T-helper 17 cell (primary cell): ENCODE data around the gene RASGRF2. TPM values are rescaled to one million over a fixed set of nuclear protein-coding genes. Genes with fewer than 3 reads are reported as not detected.

ENCODE experiments used
- ATAC-seq: fragments of 150-1000 bp; cut with Tn5 transposase; 2 replicates; pipeline ENCODE4 v1.10.0; 2021; ENCODE audit warnings: mild to moderate bottlenecking, moderate library complexity
- DNase-seq, 3 donors: peaks; one replicate each; pipeline versions ENCODE4 v3.0.0 to v3.0.0-alpha.2; 2020 to 2021
- H3K9me3 ChIP-seq: one replicate; pipeline ENCODE4 v1.7.0; 2013; ENCODE audit warnings: low read length, mild to moderate bottlenecking; ENCODE audit not compliant: control insufficient read depth, poor library complexity, severe bottlenecking
- H3K27ac Mint-ChIP-seq: one replicate; pipeline ENCODE4 v1.8.0; 2022; ENCODE audit warnings: mild to moderate bottlenecking, moderate library complexity, mixed read lengths
- H3K27me3 Mint-ChIP-seq: one replicate; pipeline ENCODE4 v1.8.0; 2022; ENCODE audit warnings: mixed read lengths
- H3K36me3 Mint-ChIP-seq: one replicate; pipeline ENCODE4 v1.8.0; 2022; ENCODE audit warnings: low read depth, mixed read lengths
- H3K4me1 Mint-ChIP-seq: one replicate; pipeline ENCODE4 v1.8.0; 2022; ENCODE audit warnings: mild to moderate bottlenecking, mixed read lengths
- H3K4me3 Mint-ChIP-seq: one replicate; pipeline ENCODE4 v1.8.0; 2022; ENCODE audit warnings: mild to moderate bottlenecking, moderate library complexity, mixed read lengths
- total RNA-seq, 4 donors: library from RNA in 2 of 4; stranded (reverse) in 2 of 4; gene quantifications; one replicate each; pipeline ENCODE4 v1.2.3 and lab custom pipeline; 2022 to 2026

RASGRF2 gene
- total RNA-seq, 2 donors from 2014 or later = 21.3 to 32.3 TPM

GRCh38 chr5:81154725-81155124, 194.6 kb downstream of the RASGRF2 start:
- ATAC-seq (no peak), DNase-seq (no peak)
- Mint-ChIP-seq H3K27me3 (no peaks in the 10 kb centered on the region), H3K4me3 (no peak overlapping the region), H3K4me1 (peaks cover 3% of the 10 kb centered on the region), H3K36me3 (peaks cover 5% of the 10 kb centered on the region), H3K27ac (no peak overlapping the region)
- H3K9me3 ChIP-seq = peaks cover 3% of the 10 kb centered on the region

GRCh38 chr5:81156732-81157131, 196.6 kb downstream of the RASGRF2 start:
- H3K4me1 Mint-ChIP-seq = peaks cover 3% of the 10 kb centered on the region
- H3K4me3 Mint-ChIP-seq = no peak overlapping the region
- H3K36me3 Mint-ChIP-seq = peaks cover 2% of the 10 kb centered on the region
- DNase-seq (no peak), ATAC-seq (no peak)
- H3K9me3 ChIP-seq = peaks cover 3% of the 10 kb centered on the region
- H3K27ac Mint-ChIP-seq = no peak overlapping the region
- no peaks in the 10 kb centered on the region for H3K27me3 Mint-ChIP-seq

GRCh38 chr5:81161012-81161601, 200.9 kb downstream of the RASGRF2 start:
- H3K9me3 ChIP-seq = no peaks in the 10 kb centered on the region
- DNase-seq = no peak
- H3K4me1 Mint-ChIP-seq = peaks cover 10% of the 10 kb centered on the region
- no peaks in the 10 kb centered on the region for H3K27me3 Mint-ChIP-seq
- no peak overlapping the region for H3K4me3 Mint-ChIP-seq
- no peak for ATAC-seq
- H3K27ac Mint-ChIP-seq = no peak overlapping the region
- no peaks in the 10 kb centered on the region for H3K36me3 Mint-ChIP-seq

GRCh38 chr5:81162501-81162900, 202.3 kb downstream of the RASGRF2 start:
- Mint-ChIP-seq H3K4me1 (peaks cover 12% of the 10 kb centered on the region), H3K27ac (no peak overlapping the region), H3K27me3 (no peaks in the 10 kb centered on the region)

GRCh38 chr5:81163651-81164050, 203.5 kb downstream of the RASGRF2 start:
- DNase-seq (no peak), ATAC-seq (no peak)
- no peaks in the 10 kb centered on the region for H3K27me3 Mint-ChIP-seq
- H3K4me3 Mint-ChIP-seq = no peak overlapping the region
- no peak overlapping the region for H3K27ac Mint-ChIP-seq
- H3K4me1 Mint-ChIP-seq = peaks cover 14% of the 10 kb centered on the region
- H3K9me3 ChIP-seq = no peaks in the 10 kb centered on the region
- peaks cover 5% of the 10 kb centered on the region for H3K36me3 Mint-ChIP-seq

More at GRCh38 chr5:81162501-81162900, 202.3 kb downstream of the RASGRF2 start:
- DNase-seq (no peak), ATAC-seq (no peak)
- H3K36me3 Mint-ChIP-seq = no peaks in the 10 kb centered on the region
- H3K9me3 ChIP-seq = no peaks in the 10 kb centered on the region
- no peak overlapping the region for H3K4me3 Mint-ChIP-seq

GRCh38 chr5:81164476-81164875, 204.3 kb downstream of the RASGRF2 start:
- no peaks in the 10 kb centered on the region for H3K9me3 ChIP-seq
- peak overlapping the region; percentile 59 for H3K27ac Mint-ChIP-seq
- H3K36me3 Mint-ChIP-seq = peaks cover 8% of the 10 kb centered on the region
- no peak overlapping the region for H3K4me3 Mint-ChIP-seq
- peaks cover 15% of the 10 kb centered on the region for H3K4me1 Mint-ChIP-seq
- no peak for ATAC-seq
- H3K27me3 Mint-ChIP-seq = no peaks in the 10 kb centered on the region
- no peak for DNase-seq

GRCh38 chr5:81164936-81165335, 204.8 kb downstream of the RASGRF2 start:
- H3K27ac Mint-ChIP-seq = peak overlapping the region; percentile 59
- H3K36me3 Mint-ChIP-seq = peaks cover 13% of the 10 kb centered on the region
- peaks cover 19% of the 10 kb centered on the region for H3K4me1 Mint-ChIP-seq
- H3K9me3 ChIP-seq = no peaks in the 10 kb centered on the region
- ATAC-seq (no peak), DNase-seq (no peak)
- H3K4me3 Mint-ChIP-seq = no peak overlapping the region
- H3K27me3 Mint-ChIP-seq = no peaks in the 10 kb centered on the region

- no peaks in the 10 kb centered on the region for H3K27me3 Mint-ChIP-seq
- peak; percentile 64 for ATAC-seq
Observed at GRCh38 chr5:81165493-81166119, 205.4 kb downstream of the RASGRF2 start.

GRCh38 chr5:81166430-81166829, 206.3 kb downstream of the RASGRF2 start:
- peaks cover 19% of the 10 kb centered on the region for H3K36me3 Mint-ChIP-seq
- no peak overlapping the region for H3K4me3 Mint-ChIP-seq
- ATAC-seq (no peak), DNase-seq (no peak)
- H3K9me3 ChIP-seq = no peaks in the 10 kb centered on the region
- peaks cover 25% of the 10 kb centered on the region for H3K4me1 Mint-ChIP-seq
- no peak overlapping the region for H3K27ac Mint-ChIP-seq
- H3K27me3 Mint-ChIP-seq = no peaks in the 10 kb centered on the region

More at GRCh38 chr5:81165493-81166119, 205.4 kb downstream of the RASGRF2 start:
- peaks cover 25% of the 10 kb centered on the region for H3K4me1 Mint-ChIP-seq
- H3K27ac Mint-ChIP-seq = no peak overlapping the region
- no peaks in the 10 kb centered on the region for H3K9me3 ChIP-seq
- peak in 2 of 3 donors; percentile 19 to 33 for DNase-seq
- H3K36me3 Mint-ChIP-seq = peaks cover 19% of the 10 kb centered on the region
- H3K4me3 Mint-ChIP-seq = no peak overlapping the region

GRCh38 chr5:81167078-81167477, 206.9 kb downstream of the RASGRF2 start:
- DNase-seq = no peak
- peaks cover 25% of the 10 kb centered on the region for H3K4me1 Mint-ChIP-seq
- no peak for ATAC-seq
- H3K9me3 ChIP-seq = no peaks in the 10 kb centered on the region
- peaks cover 19% of the 10 kb centered on the region for H3K36me3 Mint-ChIP-seq
- H3K27ac Mint-ChIP-seq = peak overlapping the region; percentile 39
- no peaks in the 10 kb centered on the region for H3K27me3 Mint-ChIP-seq
- H3K4me3 Mint-ChIP-seq = no peak overlapping the region

GRCh38 chr5:81167544-81167943, 207.4 kb downstream of the RASGRF2 start:
- peaks cover 19% of the 10 kb centered on the region for H3K36me3 Mint-ChIP-seq
- peaks cover 25% of the 10 kb centered on the region for H3K4me1 Mint-ChIP-seq
- H3K27me3 Mint-ChIP-seq = no peaks in the 10 kb centered on the region
- ATAC-seq (no peak), DNase-seq (no peak)
- no peak overlapping the region for H3K4me3 Mint-ChIP-seq
- H3K9me3 ChIP-seq = no peaks in the 10 kb centered on the region
- H3K27ac Mint-ChIP-seq = peak overlapping the region; percentile 39

- H3K4me1 Mint-ChIP-seq = peaks cover 25% of the 10 kb centered on the region
Observed at GRCh38 chr5:81169924-81170323, 209.8 kb downstream of the RASGRF2 start.

GRCh38 chr5:81171769-81172168, 211.6 kb downstream of the RASGRF2 start:
- ATAC-seq (no peak), DNase-seq (no peak)
- H3K4me1 Mint-ChIP-seq = peaks cover 20% of the 10 kb centered on the region
- H3K27me3 Mint-ChIP-seq = no peaks in the 10 kb centered on the region
- no peak overlapping the region for H3K4me3 Mint-ChIP-seq
- H3K9me3 ChIP-seq = no peaks in the 10 kb centered on the region
- H3K27ac Mint-ChIP-seq = no peak overlapping the region
- peaks cover 19% of the 10 kb centered on the region for H3K36me3 Mint-ChIP-seq

More at GRCh38 chr5:81169924-81170323, 209.8 kb downstream of the RASGRF2 start:
- Mint-ChIP-seq H3K27ac (peak overlapping the region; percentile 53), H3K27me3 (no peaks in the 10 kb centered on the region), H3K4me3 (no peak overlapping the region), H3K36me3 (peaks cover 19% of the 10 kb centered on the region)
- ATAC-seq (no peak), DNase-seq (no peak)
- H3K9me3 ChIP-seq = no peaks in the 10 kb centered on the region

- ATAC-seq (no peak), DNase-seq (no peak)
- H3K9me3 ChIP-seq = no peaks in the 10 kb centered on the region
- H3K4me3 Mint-ChIP-seq = no peak overlapping the region
- peak overlapping the region; percentile 39 for H3K27ac Mint-ChIP-seq
- no peaks in the 10 kb centered on the region for H3K27me3 Mint-ChIP-seq
- H3K36me3 Mint-ChIP-seq = peaks cover 21% of the 10 kb centered on the region
- H3K4me1 Mint-ChIP-seq = peaks cover 20% of the 10 kb centered on the region
Observed at GRCh38 chr5:81172710-81173109, 212.5 kb downstream of the RASGRF2 start.
